Measurements from ENCODE around the gene MAT2A. TPM values are rescaled to one million over a fixed set of nuclear protein-coding genes. Genes with fewer than 3 reads are reported as not detected.

MAT2A gene
- total and polyA plus RNA-seq, 9 of the 15 experiments (the other 6 are each of a cell fraction or from before 2014, with no cell fraction given): 130 to 1,027 (median 240) TPM

- Histone ChIP-seq H3K4me3 (no peak overlapping the region), H3K4me1 (replicated peaks in 1 of 2; ENCODE audit: control insufficient read depth in 2 of 2, insufficient read depth in 2 of 2, low read length in 2 of 2) (peaks cover 41 to 42% of the 10 kb centered on the region in 2 experiments), H3K9me3 (replicated peaks; ENCODE audit: control insufficient read depth, insufficient read depth, low read depth, low read length) (no peaks in the 10 kb centered on the region), H3K27ac (ENCODE audit: extremely low read depth, low read depth, low read length) (no peak overlapping the region), H3K4me2 (ENCODE audit: insufficient read depth, low read length) (no peak overlapping the region), H3K79me2 (ENCODE audit: control insufficient read depth, insufficient read depth, low read length) (peaks cover 28% of the 10 kb centered on the region), H3K9me1 (ENCODE audit: control insufficient read depth, insufficient read depth, low read length) (peaks cover 7% of the 10 kb centered on the region), H2AFZ (ENCODE audit: low read depth, low read length) (no peak overlapping the region), H3K9ac (ENCODE audit: insufficient read depth in 1 of 2, low read depth in 2 of 2, low read length in 2 of 2) (no peak overlapping the region), H3K27me3 (ENCODE audit: control insufficient read depth in 2 of 2, insufficient read depth in 2 of 2, low read length in 2 of 2) (no peaks in the 10 kb centered on the region), H4K20me1 (replicated peaks; ENCODE audit: control insufficient read depth, insufficient read depth, low read length) (no peaks in the 10 kb centered on the region), H3K36me3 (ENCODE audit: control insufficient read depth, insufficient read depth, low read length) (peaks cover 42% of the 10 kb centered on the region; the same call in 2 of the 3 replicates)
- intact Hi-C loops (cut with micrococcal nuclease) (no loop called here), in situ Hi-C loops (cut with MboI) (no loop called here)
- WGBS (ENCODE audit: insufficient coverage, low coverage, missing lambda C conversion rate): 64% methylated on average over 1 of the region's 1 CpG
- BruUV-seq (replicated peaks): no TSS peak
- CTCF ChIA-PET (ENCODE audit: low intra/inter-chr PET ratio): no interaction called here
- FAIRE-seq (no peak), DNase-seq (ENCODE audit: extremely low read depth in 1 of 4, low spot score in 3 of 4) (no peak), ATAC-seq (no peak)
- POLR2A ChIA-PET: interaction anchor here (2.0 to 2.3 kb wide), 2 partner anchors 12 to 36 kb away, joined by 6 to 8 read pairs; no protein-coding TSS in a partner anchor
- TF ChIP-seq MCM3 (IDR thresholded peaks at IDR 0.05) (no peak), ZNF518B (CRISPR knock-in tag; IDR thresholded peaks at IDR 0.05) (no peak), ZNF124 (CRISPR knock-in tag; IDR thresholded peaks at IDR 0.05) (no peak), ZNF12 (CRISPR knock-in tag; IDR thresholded peaks at IDR 0.05) (no peak), TRIM25 (IDR thresholded peaks at IDR 0.05; ENCODE audit: borderline replicate concordance) (no peak), FOXO4 (CRISPR knock-in tag; IDR thresholded peaks at IDR 0.05) (no peak), HEY1 (CRISPR knock-in tag; IDR thresholded peaks at IDR 0.05; ENCODE audit: borderline replicate concordance) (no peak), JUND (IDR thresholded peaks at IDR 0.05; ENCODE audit: borderline replicate concordance, low read depth, low read length) (no peak), JUND (tag; IDR thresholded peaks at IDR 0.05; ENCODE audit: borderline replicate concordance, low read depth, low read length) (no peak), SLC30A9 (CRISPR knock-in tag; IDR thresholded peaks at IDR 0.05) (no peak), DPF2 (IDR thresholded peaks at IDR 0.05) (no peak), BRD4 (IDR thresholded peaks at IDR 0.05) (no peak), STAT6 (CRISPR knock-in tag; IDR thresholded peaks at IDR 0.05) (no peak), DNMT1 (IDR thresholded peaks at IDR 0.05) (no peak)
Measured at GRCh38 chr2:85582492-85582891, 43.5 kb downstream of the MAT2A start.

Data from K562 (cell line).